ENCODE measurements around the gene KRTAP5-3. TPM values are rescaled to one million over a fixed set of nuclear protein-coding genes. Genes with fewer than 3 reads are reported as not detected.
A peak's percentile ranks its signal among the peaks of the same experiment; 100 is the strongest.

Gene KRTAP5-3
- total and polyA plus RNA-seq, 9 of the 15 experiments (the other 6 are each of a cell fraction or from before 2014, with no cell fraction given): not detected

- Histone ChIP-seq H3K36me3 (ENCODE audit: control insufficient read depth, insufficient read depth, low read length) (no peaks in the 10 kb centered on the region), H2AFZ (ENCODE audit: low read depth, low read length) (no peak overlapping the region), H4K20me1 (replicated peaks; ENCODE audit: control insufficient read depth, insufficient read depth, low read length) (peaks cover 17% of the 10 kb centered on the region), H3K4me2 (ENCODE audit: insufficient read depth, low read length) (no peak overlapping the region), H3K9ac (ENCODE audit: insufficient read depth in 1 of 2, low read depth in 2 of 2, low read length in 2 of 2) (no peak overlapping the region), H3K4me1 (replicated peaks in 1 of 2; ENCODE audit: control insufficient read depth in 2 of 2, insufficient read depth in 2 of 2, low read length in 2 of 2) (peaks cover 0 to 13% of the 10 kb centered on the region in 2 experiments; a peak in 2 of 5 replicates), H3K9me3 (replicated peaks; ENCODE audit: control insufficient read depth, insufficient read depth, low read depth, low read length) (no peaks in the 10 kb centered on the region), H3K9me1 (ENCODE audit: control insufficient read depth, insufficient read depth, low read length) (no peaks in the 10 kb centered on the region), H3K4me3 (no peak overlapping the region), H3K27me3 (ENCODE audit: control insufficient read depth in 2 of 2, insufficient read depth in 2 of 2, low read length in 2 of 2) (peaks cover 31 to 84% of the 10 kb centered on the region in 2 experiments), H3K79me2 (ENCODE audit: control insufficient read depth, insufficient read depth, low read length) (no peaks in the 10 kb centered on the region), H3K27ac (ENCODE audit: extremely low read depth, low read depth, low read length) (no peak overlapping the region)
- POLR2A ChIA-PET: interaction anchor here (0.5 kb wide), 1 partner anchor 9 kb away, joined by 5 read pairs; no protein-coding TSS in a partner anchor
- in situ Hi-C loops (cut with MboI) (no loop called here), intact Hi-C loops (cut with micrococcal nuclease) (loop anchor here (5.0 kb wide), 1 partner anchor 42 kb away; no protein-coding TSS in a partner anchor)
- TF ChIP-seq FOXM1 (IDR thresholded peaks at IDR 0.05; ENCODE audit: low read depth): peak; percentile 93
- no peak for TF ChIP-seq FOXM1 (CRISPR knock-in tag; IDR thresholded peaks at IDR 0.05; ENCODE audit: low read depth)
- no peak for TF ChIP-seq SRSF3 (IDR thresholded peaks at IDR 0.05; ENCODE audit: insufficient read depth, low read length)
- 0 out of 2 replicates have a peak, but pooled peaks have one; percentile 60 for TF ChIP-seq PTBP1 (IDR thresholded peaks at IDR 0.05; ENCODE audit: low read depth, low read length)
- no peak for TF ChIP-seq GATA2 (CRISPR knock-in tag; IDR thresholded peaks at IDR 0.05)
- peak; percentile 88 for TF ChIP-seq RBM25 (IDR thresholded peaks at IDR 0.05; ENCODE audit: low read depth, low read length, severe bottlenecking)
- TF ChIP-seq ZBTB49 (CRISPR knock-in tag; IDR thresholded peaks at IDR 0.05; ENCODE audit: borderline replicate concordance): no peak
- no peak for TF ChIP-seq MXI1 (IDR thresholded peaks at IDR 0.05; ENCODE audit: low read depth, low read length)
- no peak for TF ChIP-seq YBX1 (IDR thresholded peaks at IDR 0.05)
- no peak for TF ChIP-seq NCOA6 (IDR thresholded peaks at IDR 0.05)
- no peak for TF ChIP-seq STAT6 (CRISPR knock-in tag; IDR thresholded peaks at IDR 0.05)
- TF ChIP-seq PTRF (tag; IDR thresholded peaks at IDR 0.05): no peak
- TF ChIP-seq ZBTB9 (CRISPR knock-in tag; IDR thresholded peaks at IDR 0.05): no peak
- peak; percentile 100 for TF ChIP-seq ZNF134 (CRISPR knock-in tag; conservative IDR thresholded peaks at IDR 0.05)
- no peak for ATAC-seq
- BruUV-seq (replicated peaks): no TSS peak
- no peak for DNase-seq (ENCODE audit: extremely low read depth in 1 of 4, low spot score in 3 of 4)
- WGBS (ENCODE audit: insufficient coverage, low coverage, missing lambda C conversion rate): 6% methylated on average over 15 of the region's 15 CpGs
- CTCF ChIA-PET (ENCODE audit: low intra/inter-chr PET ratio): interaction anchor here (0.7 kb wide), 1 partner anchor 528 kb away, joined by 3 read pairs; no protein-coding TSS in a partner anchor
- no peak for FAIRE-seq
Observed at GRCh38 chr11:1650034-1650917, 42.0 kb upstream of the KRTAP5-3 start.

Data from K562 (cell line).